NCI-H2029 treated with DMSO at 0.1 percent for 48 hours (cell line): ENCODE data around the gene C1orf232.

ENCODE experiments used
- DNase-seq: peaks from one replicate; lab custom pipeline; 2025; lab: John Stamatoyannopoulos, UW

C1orf232 gene

GRCh38 chr1:26168410-26169197, at the start of gene C1orf232:
TSS of gene C1orf232 (minus strand) at chr1:26168963. CDS start at chr1:26168499, 464 bp downstream.
- DNase-seq, result no peak

GRCh38 chr1:26215246-26215645, 46.5 kb upstream of the C1orf232 start:
- no peak for DNase-seq

- DNase-seq, result no peak
Measured at GRCh38 chr1:26213335-26213905, 44.7 kb upstream of the C1orf232 start.

- no peak for DNase-seq
Measured at GRCh38 chr1:26212726-26213125, 44.0 kb upstream of the C1orf232 start.

GRCh38 chr1:26210147-26210870, 41.5 kb upstream of the C1orf232 start:
- no peak for DNase-seq

GRCh38 chr1:26203642-26204318, 35.0 kb upstream of the C1orf232 start:
- no peak for DNase-seq

- DNase-seq, result no peak
Measured at GRCh38 chr1:26200413-26200812, 31.6 kb upstream of the C1orf232 start.

GRCh38 chr1:26197813-26198212, 29.1 kb upstream of the C1orf232 start:
- no peak for DNase-seq

- no peak for DNase-seq
Measured at GRCh38 chr1:26197301-26197700, 28.5 kb upstream of the C1orf232 start.

GRCh38 chr1:26195805-26196204, 27.0 kb upstream of the C1orf232 start:
- no peak for DNase-seq

GRCh38 chr1:26191739-26192138, 23.0 kb upstream of the C1orf232 start:
- DNase-seq, result no peak

- no peak for DNase-seq
Measured at GRCh38 chr1:26190373-26190987, 21.7 kb upstream of the C1orf232 start, which contains the start of gene CATSPER4. TSS of gene CATSPER4 (plus strand) at chr1:26190602. CDS start at chr1:26190628, 26 bp downstream.

- no peak for DNase-seq
Measured at GRCh38 chr1:26189751-26190275, 21.1 kb upstream of the C1orf232 start.

GRCh38 chr1:26189331-26189730, 20.6 kb upstream of the C1orf232 start:
- no peak for DNase-seq

GRCh38 chr1:26188477-26188876, 19.7 kb upstream of the C1orf232 start:
- no peak for DNase-seq

- no peak for DNase-seq
Measured at GRCh38 chr1:26187882-26188281, 19.1 kb upstream of the C1orf232 start.

GRCh38 chr1:26184883-26185282, 16.1 kb upstream of the C1orf232 start:
- no peak for DNase-seq

GRCh38 chr1:26184086-26184485, 15.3 kb upstream of the C1orf232 start:
- no peak for DNase-seq

- no peak for DNase-seq
Measured at GRCh38 chr1:26182383-26182696, 13.6 kb upstream of the C1orf232 start.

GRCh38 chr1:26181586-26182382, 13.0 kb upstream of the C1orf232 start:
- DNase-seq, result no peak

GRCh38 chr1:26180010-26180506, 11.3 kb upstream of the C1orf232 start:
- no peak for DNase-seq
